ENCODE data around the gene RDH8.

DNA sequence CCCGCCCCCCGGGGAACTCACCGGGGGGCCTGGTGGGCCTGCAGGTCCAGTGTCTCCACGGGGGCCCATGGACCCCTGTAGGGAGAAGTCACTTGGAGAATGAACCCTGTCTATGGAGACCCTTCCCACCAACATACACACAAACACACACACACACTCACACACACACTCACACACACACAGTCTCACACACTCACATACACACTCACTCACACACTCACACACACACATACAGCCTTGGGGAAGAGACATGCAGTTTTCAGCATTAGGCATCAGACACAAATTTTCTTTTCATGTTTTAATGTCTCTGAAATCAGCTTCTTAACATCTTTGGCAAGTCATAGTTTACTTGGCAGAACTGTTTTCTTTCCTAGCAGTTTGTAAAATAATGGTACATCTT is 46.0 kb upstream of the RDH8 start:
- TF ChIP-seq, protein P1, sequence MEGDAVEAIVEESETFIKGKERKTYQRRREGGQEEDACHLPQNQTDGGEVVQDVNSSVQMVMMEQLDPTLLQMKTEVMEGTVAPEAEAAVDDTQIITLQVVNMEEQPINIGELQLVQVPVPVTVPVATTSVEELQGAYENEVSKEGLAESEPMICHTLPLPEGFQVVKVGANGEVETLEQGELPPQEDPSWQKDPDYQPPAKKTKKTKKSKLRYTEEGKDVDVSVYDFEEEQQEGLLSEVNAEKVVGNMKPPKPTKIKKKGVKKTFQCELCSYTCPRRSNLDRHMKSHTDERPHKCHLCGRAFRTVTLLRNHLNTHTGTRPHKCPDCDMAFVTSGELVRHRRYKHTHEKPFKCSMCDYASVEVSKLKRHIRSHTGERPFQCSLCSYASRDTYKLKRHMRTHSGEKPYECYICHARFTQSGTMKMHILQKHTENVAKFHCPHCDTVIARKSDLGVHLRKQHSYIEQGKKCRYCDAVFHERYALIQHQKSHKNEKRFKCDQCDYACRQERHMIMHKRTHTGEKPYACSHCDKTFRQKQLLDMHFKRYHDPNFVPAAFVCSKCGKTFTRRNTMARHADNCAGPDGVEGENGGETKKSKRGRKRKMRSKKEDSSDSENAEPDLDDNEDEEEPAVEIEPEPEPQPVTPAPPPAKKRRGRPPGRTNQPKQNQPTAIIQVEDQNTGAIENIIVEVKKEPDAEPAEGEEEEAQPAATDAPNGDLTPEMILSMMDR (IDR thresholded peaks at IDR 0.05): no peak
- no peak for TF ChIP-seq POLR2A (IDR thresholded peaks at IDR 0.05)
